Tibial nerve (tissue), 4 donors: ENCODE data around the gene KSR2.

Experiments
- EP300 ChIP-seq, 2 donors: sonication (generic); formaldehyde crosslinking; IDR thresholded peaks; one replicate each; pipeline ENCODE4 v1.6.1; 2017; ENCODE audit warnings: antibody characterized with exemption in 2 of 2, mild to moderate bottlenecking in 1 of 2
- POLR2A ChIP-seq, 2 donors: fragments of 450-650 bp; IDR thresholded peaks; one replicate each; pipeline ENCODE4 v1.6.1; 2017; ENCODE audit warnings: antibody characterized with exemption in 2 of 2, mild to moderate bottlenecking in 2 of 2, moderate library complexity in 2 of 2
- TF ChIP-seq, protein P1 (sequence below), 5 experiments: fragments of 200-600 bp in 3 of 5; fragments of 450-650 bp in 2 of 5; sonication (generic) in 3 of 5; IDR thresholded peaks; one replicate each; pipeline ENCODE4 v1.5.1; 2016 to 2019; ENCODE audit warnings: antibody characterized with exemption in 5 of 5, mild to moderate bottlenecking in 3 of 5, moderate library complexity in 2 of 5

DNA sequence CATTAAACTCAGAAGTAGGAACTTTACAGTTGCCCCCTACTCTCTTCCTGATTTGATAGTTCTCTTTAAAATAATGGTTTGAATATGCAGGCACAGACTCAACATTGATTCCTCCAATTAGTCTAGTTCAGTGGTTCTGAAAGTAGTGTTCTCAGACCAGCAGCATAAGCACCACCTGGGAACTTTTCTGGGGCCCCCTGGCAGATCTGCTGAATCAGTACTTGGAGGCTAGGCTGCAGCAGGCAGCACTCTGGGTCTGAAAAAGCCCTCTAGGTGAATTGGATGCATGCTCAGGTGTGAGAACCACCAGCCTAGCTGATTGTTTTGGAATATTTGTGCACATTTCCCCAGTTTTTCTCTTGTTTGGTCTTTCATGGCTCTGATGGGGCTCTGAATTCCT is 408.8 kb downstream of the KSR2 start:
- TF ChIP-seq, protein P1, sequence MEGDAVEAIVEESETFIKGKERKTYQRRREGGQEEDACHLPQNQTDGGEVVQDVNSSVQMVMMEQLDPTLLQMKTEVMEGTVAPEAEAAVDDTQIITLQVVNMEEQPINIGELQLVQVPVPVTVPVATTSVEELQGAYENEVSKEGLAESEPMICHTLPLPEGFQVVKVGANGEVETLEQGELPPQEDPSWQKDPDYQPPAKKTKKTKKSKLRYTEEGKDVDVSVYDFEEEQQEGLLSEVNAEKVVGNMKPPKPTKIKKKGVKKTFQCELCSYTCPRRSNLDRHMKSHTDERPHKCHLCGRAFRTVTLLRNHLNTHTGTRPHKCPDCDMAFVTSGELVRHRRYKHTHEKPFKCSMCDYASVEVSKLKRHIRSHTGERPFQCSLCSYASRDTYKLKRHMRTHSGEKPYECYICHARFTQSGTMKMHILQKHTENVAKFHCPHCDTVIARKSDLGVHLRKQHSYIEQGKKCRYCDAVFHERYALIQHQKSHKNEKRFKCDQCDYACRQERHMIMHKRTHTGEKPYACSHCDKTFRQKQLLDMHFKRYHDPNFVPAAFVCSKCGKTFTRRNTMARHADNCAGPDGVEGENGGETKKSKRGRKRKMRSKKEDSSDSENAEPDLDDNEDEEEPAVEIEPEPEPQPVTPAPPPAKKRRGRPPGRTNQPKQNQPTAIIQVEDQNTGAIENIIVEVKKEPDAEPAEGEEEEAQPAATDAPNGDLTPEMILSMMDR (IDR thresholded peaks at IDR 0.05): no peak
- TF ChIP-seq EP300 (IDR thresholded peaks at IDR 0.05) (no peak), POLR2A (IDR thresholded peaks at IDR 0.05) (no peak)
